ENCODE data around the gene CAMKK2.

DNA sequence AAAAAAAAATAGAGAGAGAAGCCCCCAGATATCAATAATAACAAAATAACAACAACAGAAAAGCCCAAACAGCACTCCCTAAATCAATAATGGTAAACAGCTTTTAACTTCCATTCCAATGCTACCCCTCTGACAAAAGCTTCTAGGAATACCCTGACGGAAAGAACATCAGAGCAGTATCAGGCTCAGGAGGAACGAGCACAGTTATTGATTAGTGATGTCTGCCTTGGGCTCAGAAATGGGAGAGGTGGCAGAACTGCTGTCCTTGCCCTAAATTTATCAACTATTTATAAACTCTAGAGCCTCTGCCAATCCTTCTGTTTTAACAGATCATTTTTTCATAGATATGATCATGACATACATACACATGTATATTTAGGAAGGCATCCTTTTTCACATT, 44.7 kb downstream of the CAMKK2 start:
- no peak for TF ChIP-seq POLR2A (IDR thresholded peaks at IDR 0.05)
- no peak for TF ChIP-seq POLR2AphosphoS5 (IDR thresholded peaks at IDR 0.05)
- TF ChIP-seq, protein P1, sequence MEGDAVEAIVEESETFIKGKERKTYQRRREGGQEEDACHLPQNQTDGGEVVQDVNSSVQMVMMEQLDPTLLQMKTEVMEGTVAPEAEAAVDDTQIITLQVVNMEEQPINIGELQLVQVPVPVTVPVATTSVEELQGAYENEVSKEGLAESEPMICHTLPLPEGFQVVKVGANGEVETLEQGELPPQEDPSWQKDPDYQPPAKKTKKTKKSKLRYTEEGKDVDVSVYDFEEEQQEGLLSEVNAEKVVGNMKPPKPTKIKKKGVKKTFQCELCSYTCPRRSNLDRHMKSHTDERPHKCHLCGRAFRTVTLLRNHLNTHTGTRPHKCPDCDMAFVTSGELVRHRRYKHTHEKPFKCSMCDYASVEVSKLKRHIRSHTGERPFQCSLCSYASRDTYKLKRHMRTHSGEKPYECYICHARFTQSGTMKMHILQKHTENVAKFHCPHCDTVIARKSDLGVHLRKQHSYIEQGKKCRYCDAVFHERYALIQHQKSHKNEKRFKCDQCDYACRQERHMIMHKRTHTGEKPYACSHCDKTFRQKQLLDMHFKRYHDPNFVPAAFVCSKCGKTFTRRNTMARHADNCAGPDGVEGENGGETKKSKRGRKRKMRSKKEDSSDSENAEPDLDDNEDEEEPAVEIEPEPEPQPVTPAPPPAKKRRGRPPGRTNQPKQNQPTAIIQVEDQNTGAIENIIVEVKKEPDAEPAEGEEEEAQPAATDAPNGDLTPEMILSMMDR (IDR thresholded peaks at IDR 0.05), result no peak
- no peak for TF ChIP-seq EP300 (IDR thresholded peaks at IDR 0.05)
